HFFc6 (cell line): ENCODE data around the gene ECE1. TPM values are rescaled to one million over a fixed set of nuclear protein-coding genes. Genes with fewer than 3 reads are reported as not detected.

ENCODE experiments used
- DNase-seq: peaks from one replicate; pipeline ENCODE4 v3.0.0-alpha.2; 2018
- H3K27ac Mint-ChIP-seq: 2 replicates; pipeline ENCODE4 v1.8.0; 2020; ENCODE audit warnings: mild to moderate bottlenecking, mixed read lengths
- H3K27me3 Mint-ChIP-seq: 2 replicates; pipeline ENCODE4 v1.8.0; 2021; ENCODE audit warnings: mild to moderate bottlenecking, moderate library complexity, mixed read lengths; ENCODE audit not compliant: insufficient read depth
- H3K36me3 Mint-ChIP-seq: 2 replicates; pipeline ENCODE4 v1.8.0; 2021; ENCODE audit warnings: low read depth, mixed read lengths
- H3K4me1 Mint-ChIP-seq: 2 replicates; pipeline ENCODE4 v1.8.0; 2020; ENCODE audit warnings: low read depth, mixed read lengths
- H3K4me3 Mint-ChIP-seq: 2 replicates; pipeline ENCODE4 v1.8.0; 2020; ENCODE audit warnings: mild to moderate bottlenecking, moderate library complexity, mixed read lengths
- H3K9me3 Mint-ChIP-seq: 2 replicates; pipeline ENCODE4 v1.8.0; 2020; ENCODE audit warnings: mild to moderate bottlenecking, mixed read lengths
- total RNA-seq, 6 experiments: library from RNA; stranded (reverse); fragmentation: NEBNext Ultra II Directional; extraction: Animal tissue kit (Norgen Biotek cat#: 25700); gene quantifications; 2 replicates in 1 of 6; 3 replicates in 5 of 6; pipeline ENCODE4 v1.2.3, GENCODE V29; 2021
- TF ChIP-seq, protein P1 (sequence below): fragments of 200-600 bp; sonication (generic); IDR thresholded peaks from 2 replicates; pipeline ENCODE4 v1.5.0; 2021; ENCODE audit warnings: antibody characterized with exemption, mild to moderate bottlenecking

ECE1 gene
- total RNA-seq, 6 experiments from 2014 or later: 116 to 134 (median 124) TPM

GRCh38 chr1:21246905-21247642 is 43.2 kb downstream of the ECE1 start:
- H3K27me3 Mint-ChIP-seq: no peaks in the 10 kb centered on the region
- no peak for DNase-seq
- H3K9me3 Mint-ChIP-seq: no peaks in the 10 kb centered on the region
- no peak overlapping the region for H3K4me3 Mint-ChIP-seq
- peaks cover 24% of the 10 kb centered on the region for H3K36me3 Mint-ChIP-seq
- peaks cover 19% of the 10 kb centered on the region for H3K4me1 Mint-ChIP-seq
- H3K27ac Mint-ChIP-seq: no peak overlapping the region
- TF ChIP-seq, protein P1, sequence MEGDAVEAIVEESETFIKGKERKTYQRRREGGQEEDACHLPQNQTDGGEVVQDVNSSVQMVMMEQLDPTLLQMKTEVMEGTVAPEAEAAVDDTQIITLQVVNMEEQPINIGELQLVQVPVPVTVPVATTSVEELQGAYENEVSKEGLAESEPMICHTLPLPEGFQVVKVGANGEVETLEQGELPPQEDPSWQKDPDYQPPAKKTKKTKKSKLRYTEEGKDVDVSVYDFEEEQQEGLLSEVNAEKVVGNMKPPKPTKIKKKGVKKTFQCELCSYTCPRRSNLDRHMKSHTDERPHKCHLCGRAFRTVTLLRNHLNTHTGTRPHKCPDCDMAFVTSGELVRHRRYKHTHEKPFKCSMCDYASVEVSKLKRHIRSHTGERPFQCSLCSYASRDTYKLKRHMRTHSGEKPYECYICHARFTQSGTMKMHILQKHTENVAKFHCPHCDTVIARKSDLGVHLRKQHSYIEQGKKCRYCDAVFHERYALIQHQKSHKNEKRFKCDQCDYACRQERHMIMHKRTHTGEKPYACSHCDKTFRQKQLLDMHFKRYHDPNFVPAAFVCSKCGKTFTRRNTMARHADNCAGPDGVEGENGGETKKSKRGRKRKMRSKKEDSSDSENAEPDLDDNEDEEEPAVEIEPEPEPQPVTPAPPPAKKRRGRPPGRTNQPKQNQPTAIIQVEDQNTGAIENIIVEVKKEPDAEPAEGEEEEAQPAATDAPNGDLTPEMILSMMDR: no peak

DNA sequence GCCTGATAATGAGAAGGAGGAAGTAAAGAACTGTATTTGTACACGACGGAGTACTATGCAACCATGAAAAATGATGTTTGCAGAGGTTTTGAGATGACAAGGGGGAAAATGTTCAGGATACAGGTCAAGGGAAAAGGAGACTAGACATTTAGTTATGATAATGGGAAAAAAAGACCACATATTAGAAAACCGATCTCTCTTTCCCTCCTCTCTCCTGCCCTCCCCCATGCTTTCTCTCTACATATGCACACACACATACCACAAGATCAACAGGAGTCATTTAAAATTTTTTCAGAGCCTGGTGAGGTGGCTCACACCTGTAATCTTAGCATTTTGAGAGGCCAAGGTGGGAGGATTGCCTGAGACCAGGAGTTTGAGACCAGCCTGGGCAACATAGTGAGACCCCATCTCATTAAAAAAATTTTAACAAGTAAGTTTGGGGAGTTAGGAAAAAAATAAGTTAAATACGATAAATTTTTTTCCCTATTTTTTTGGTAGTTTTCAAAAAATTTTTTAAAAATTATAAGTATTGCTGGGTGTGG is 44.5 kb downstream of the ECE1 start:
- Mint-ChIP-seq H3K27ac (no peak overlapping the region), H3K36me3 (peaks cover 29% of the 10 kb centered on the region), H3K4me3 (no peak overlapping the region), H3K4me1 (peaks cover 21% of the 10 kb centered on the region), H3K9me3 (no peaks in the 10 kb centered on the region), H3K27me3 (no peaks in the 10 kb centered on the region; the same call in 1 of the 2 replicates)
- DNase-seq: no peak
- TF ChIP-seq, protein P1: no peak

DNA sequence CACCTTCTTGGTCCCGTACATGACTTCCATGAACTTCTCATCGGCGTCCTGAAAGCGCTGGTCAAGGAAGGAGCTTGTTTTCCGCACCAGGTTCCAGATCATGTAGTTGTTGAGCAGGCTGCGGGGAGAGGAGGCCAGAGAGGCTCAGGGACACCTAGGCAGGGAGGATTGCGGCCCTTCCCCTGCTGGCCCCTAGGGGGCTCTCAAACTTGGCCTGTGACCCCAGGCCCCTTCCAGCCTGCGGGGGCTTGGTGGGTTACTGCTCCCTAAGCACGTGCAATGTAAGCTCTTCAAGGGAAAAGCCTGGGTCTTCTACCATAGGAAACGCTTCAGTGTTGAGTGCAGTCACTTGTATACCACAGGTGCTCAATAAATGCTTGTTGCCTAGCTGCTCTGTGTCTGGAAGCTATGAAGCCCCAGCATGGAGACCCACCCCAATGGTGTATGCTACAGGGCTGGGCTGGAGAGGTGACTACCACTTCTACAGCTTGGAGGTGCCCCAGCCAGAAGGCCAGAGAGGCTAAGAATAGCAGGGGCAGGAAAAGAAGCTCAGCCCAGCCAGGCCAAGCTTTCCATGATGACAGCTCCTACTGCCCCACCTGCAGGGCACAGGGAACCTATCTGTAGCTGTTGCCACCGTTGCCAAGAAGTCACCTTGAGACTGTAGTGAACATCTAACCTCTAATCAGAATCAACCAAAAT is 45.1 kb downstream of the ECE1 start:
- Mint-ChIP-seq H3K27me3 (no peaks in the 10 kb centered on the region; the same call in 1 of the 2 replicates), H3K4me3 (no peak overlapping the region), H3K27ac (no peak overlapping the region), H3K9me3 (no peaks in the 10 kb centered on the region), H3K4me1 (peaks cover 27% of the 10 kb centered on the region), H3K36me3 (peaks cover 31% of the 10 kb centered on the region)
- TF ChIP-seq, protein P1: peak; percentile 68
- DNase-seq: no peak

DNA sequence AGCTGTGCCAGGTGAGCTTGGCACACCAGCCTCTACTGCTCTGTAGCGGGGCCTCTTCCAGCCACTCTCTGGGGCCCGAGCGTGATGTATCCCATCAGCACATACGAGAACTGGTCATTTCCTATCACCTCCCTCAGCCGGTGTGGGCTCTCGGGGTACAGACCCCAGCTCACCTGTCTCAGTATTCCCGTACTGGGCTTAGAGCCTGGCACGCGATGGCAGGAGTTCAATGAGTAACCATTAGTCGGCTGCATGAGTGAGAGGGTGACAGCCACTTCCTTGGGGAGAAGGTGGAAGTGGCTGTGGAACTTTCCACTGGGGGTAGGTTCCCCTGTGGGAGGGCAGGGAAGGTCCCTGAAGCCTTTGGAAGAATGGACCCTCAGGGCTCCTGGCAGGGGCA is 46.1 kb downstream of the ECE1 start:
- H3K27ac Mint-ChIP-seq: no peak overlapping the region
- DNase-seq: no peak
- H3K4me3 Mint-ChIP-seq: no peak overlapping the region
- H3K27me3 Mint-ChIP-seq: no peaks in the 10 kb centered on the region; the same call in 1 of the 2 replicates
- TF ChIP-seq, protein P1: no peak
- H3K4me1 Mint-ChIP-seq: peaks cover 36% of the 10 kb centered on the region
- no peaks in the 10 kb centered on the region for H3K9me3 Mint-ChIP-seq
- peaks cover 31% of the 10 kb centered on the region for H3K36me3 Mint-ChIP-seq

DNA sequence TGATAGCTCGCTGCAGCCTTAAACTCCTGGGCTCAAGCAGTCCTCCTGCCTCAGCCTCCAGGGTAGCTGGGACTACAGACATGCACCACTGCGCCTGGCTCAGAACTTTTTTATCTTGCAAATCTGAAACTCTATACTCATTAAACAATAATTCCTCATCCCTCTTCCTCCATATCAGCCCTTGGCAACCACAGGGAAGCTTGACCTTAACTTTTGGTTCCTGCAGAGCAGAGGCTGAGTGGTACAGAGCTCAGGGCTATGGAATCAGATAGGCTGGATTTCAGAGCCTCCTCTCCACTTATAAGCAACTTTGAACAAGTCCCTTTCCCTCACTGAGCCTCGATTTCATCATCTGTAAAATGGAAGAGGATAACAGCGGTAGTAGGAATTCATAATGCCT is 47.4 kb downstream of the ECE1 start:
- Mint-ChIP-seq H3K4me3 (no peak overlapping the region), H3K27me3 (no peaks in the 10 kb centered on the region; the same call in 1 of the 2 replicates), H3K27ac (peak overlapping the region; percentile 16; the same call in 1 of the 2 replicates), H3K9me3 (no peaks in the 10 kb centered on the region), H3K4me1 (peaks cover 49% of the 10 kb centered on the region), H3K36me3 (peaks cover 31% of the 10 kb centered on the region)
- TF ChIP-seq, protein P1: no peak
- DNase-seq: no peak
